ENCODE measurements around the gene DNAJC3. TPM values are rescaled to one million over a fixed set of nuclear protein-coding genes. Genes with fewer than 3 reads are reported as not detected.

DNAJC3 gene
- total and polyA plus RNA-seq, 2 of the 8 experiments (the other 6 are each of a cell fraction or from before 2014, with no cell fraction given), result 4.3 to 24.1 TPM

DNA sequence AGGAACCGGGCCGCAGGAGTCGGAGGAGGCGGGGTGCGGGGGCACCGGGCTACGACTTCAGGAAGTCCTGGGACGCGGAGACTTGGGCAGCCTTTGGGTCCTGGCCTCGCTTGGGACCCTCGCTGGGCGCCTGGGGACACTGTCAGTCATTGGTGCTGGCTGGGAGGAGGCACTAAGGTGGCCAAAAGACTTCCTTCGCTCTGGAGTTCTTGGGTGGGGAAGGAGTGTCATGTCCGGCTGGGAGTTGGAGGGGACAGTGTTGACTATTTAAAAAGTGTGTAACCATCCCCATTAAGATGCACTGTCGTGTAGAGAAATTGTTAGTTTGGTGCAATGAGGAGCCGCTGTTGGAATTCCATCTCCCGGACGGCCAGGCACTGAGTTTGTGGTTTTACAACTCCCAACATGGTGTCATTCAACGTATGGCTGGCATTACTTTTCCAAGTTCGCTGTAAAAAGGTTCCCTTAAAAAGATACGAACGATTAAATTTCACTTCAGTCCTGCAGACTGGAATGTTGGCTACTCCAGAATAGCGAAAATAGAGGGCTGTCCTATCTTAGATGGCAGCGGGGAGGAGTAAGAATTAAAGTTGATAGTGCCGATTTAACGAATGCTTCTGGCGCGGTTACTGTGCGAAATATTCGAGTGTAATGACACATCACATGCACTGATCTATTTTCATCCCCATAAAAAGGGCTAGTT is 776 bp downstream of the DNAJC3 start (continued):
- TF ChIP-seq PHF8 (conservative IDR thresholded peaks at IDR 0.05; ENCODE audit: low read depth, low read length), result no peak
- 0 out of 4 replicates have a peak, but pooled peaks of 1 of the 2 experiments have one; percentile 28 for TF ChIP-seq SIN3A (conservative IDR thresholded peaks at IDR 0.05 in 1 of 2, IDR thresholded peaks at IDR 0.05 in 1 of 2; ENCODE audit: low read depth in 1 of 2, low read length in 2 of 2)
- TF ChIP-seq EGR1 (IDR thresholded peaks at IDR 0.05; ENCODE audit: borderline replicate concordance, low read depth, low read length), result no peak
- no peak for TF ChIP-seq CBX8 (IDR thresholded peaks at IDR 0.05; ENCODE audit: borderline replicate concordance, low read depth, low read length)
